Astrocyte of the cerebellum (primary cell): ENCODE data around the gene OR2D2.
"Not testable (repeated sequence)": the region's sequence is repeated elsewhere in the genome, so short reads cannot be mapped to it uniquely, and the experiment has no call there.

Source experiments
- DNase-seq: peaks from one replicate; pipeline ENCODE4 v3.0.0-alpha.2; 2011; ENCODE audit warnings: low read depth
- H3K4me3 ChIP-seq: 2 replicates; pipeline ENCODE4 v1.5.1; 2011; ENCODE audit warnings: mild to moderate bottlenecking, low read depth, low read length, moderate library complexity
- in situ Hi-C: cut with HindIII; loops from 2 replicates; pipeline ENCODE4 v1.10.0; 2017; ENCODE audit warnings: low sequenced_read_pairs
- TF ChIP-seq, protein P1 (sequence below): IDR thresholded peaks from 2 replicates; pipeline ENCODE4 v1.5.1; 2012; ENCODE audit warnings: low read length, low read depth, moderate library complexity, mild to moderate bottlenecking; ENCODE audit errors: missing control alignments

Gene OR2D2

DNA sequence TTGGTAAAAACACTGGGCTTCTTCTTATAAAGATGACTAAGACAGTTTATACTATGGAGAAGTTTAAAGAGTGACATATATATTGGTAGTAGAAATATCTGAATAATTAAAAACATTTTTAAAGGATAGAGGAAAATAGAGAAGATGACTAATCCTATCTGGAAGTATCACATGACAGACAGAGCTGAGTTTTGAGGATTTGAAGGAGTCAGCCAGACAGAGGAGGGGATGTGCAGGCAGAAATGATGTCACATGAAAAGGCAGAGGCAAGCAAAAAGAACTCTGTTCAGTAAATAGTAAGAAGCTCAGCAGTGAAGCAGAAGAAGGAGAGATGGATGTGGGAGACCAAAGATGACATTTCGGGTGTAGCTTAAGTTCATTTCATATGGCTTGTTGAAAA lies 27.9 kb downstream of the OR2D2 start:
- in situ Hi-C loops, result no loop called here
- TF ChIP-seq, protein P1, sequence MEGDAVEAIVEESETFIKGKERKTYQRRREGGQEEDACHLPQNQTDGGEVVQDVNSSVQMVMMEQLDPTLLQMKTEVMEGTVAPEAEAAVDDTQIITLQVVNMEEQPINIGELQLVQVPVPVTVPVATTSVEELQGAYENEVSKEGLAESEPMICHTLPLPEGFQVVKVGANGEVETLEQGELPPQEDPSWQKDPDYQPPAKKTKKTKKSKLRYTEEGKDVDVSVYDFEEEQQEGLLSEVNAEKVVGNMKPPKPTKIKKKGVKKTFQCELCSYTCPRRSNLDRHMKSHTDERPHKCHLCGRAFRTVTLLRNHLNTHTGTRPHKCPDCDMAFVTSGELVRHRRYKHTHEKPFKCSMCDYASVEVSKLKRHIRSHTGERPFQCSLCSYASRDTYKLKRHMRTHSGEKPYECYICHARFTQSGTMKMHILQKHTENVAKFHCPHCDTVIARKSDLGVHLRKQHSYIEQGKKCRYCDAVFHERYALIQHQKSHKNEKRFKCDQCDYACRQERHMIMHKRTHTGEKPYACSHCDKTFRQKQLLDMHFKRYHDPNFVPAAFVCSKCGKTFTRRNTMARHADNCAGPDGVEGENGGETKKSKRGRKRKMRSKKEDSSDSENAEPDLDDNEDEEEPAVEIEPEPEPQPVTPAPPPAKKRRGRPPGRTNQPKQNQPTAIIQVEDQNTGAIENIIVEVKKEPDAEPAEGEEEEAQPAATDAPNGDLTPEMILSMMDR, result no peak
- no peak for DNase-seq
- H3K4me3 ChIP-seq, result no peak overlapping the region

DNA sequence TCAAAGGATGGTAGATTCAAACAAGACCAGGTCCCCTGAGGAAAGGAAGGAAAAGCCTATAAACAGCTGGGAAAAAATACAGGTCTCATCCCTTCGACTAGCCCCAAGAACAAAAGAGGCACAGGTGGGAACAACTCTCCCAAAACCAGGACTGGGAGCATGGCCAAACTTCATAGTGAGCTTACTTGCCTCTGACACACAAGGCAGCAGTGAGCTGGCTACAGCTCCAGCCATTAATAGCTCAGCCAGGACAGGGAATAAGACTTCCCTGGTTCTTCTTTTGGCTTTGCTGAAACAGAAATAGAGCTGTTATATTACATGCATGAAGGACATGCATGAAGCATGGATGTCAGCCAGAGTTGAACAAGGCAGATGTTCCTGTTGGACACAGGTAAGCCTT lies 29.3 kb downstream of the OR2D2 start, which contains the start of gene OR10A2:
TSS of gene OR10A2 (plus strand) at position 97 of the 400 bp plus-strand sequence. CDS start 6,698 bp downstream, outside the sequence.
- in situ Hi-C loops, result no loop called here

DNA sequence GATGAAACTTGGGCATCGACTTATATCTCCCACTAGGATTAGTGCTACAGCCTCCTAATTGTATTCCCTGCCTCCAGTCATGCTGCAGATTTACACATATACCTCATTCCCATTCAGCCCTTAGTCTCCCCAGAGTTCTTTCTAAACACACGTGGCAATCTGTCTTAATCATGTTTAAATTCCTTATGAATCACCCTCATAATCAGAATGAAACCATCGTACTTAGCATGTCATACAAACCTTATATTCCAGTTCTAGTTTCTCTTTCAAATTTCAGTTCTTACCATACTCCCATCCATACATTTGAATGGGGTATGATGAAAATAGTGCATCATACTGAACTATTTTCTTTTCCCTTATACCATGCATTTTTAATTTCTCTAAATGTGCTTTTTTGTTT lies 35.4 kb downstream of the OR2D2 start:
- TF ChIP-seq, protein P1, result no peak
- in situ Hi-C loops, result no loop called here
- DNase-seq, result no peak
- H3K4me3 ChIP-seq, result no peak overlapping the region

More for the DNA sequence above, 29.3 kb downstream of the OR2D2 start, which contains the start of gene OR10A2:
- TF ChIP-seq, protein P1, result no peak
- peak; percentile 2 for DNase-seq
- no peak within 1 kb of the TSS for H3K4me3 ChIP-seq

DNA sequence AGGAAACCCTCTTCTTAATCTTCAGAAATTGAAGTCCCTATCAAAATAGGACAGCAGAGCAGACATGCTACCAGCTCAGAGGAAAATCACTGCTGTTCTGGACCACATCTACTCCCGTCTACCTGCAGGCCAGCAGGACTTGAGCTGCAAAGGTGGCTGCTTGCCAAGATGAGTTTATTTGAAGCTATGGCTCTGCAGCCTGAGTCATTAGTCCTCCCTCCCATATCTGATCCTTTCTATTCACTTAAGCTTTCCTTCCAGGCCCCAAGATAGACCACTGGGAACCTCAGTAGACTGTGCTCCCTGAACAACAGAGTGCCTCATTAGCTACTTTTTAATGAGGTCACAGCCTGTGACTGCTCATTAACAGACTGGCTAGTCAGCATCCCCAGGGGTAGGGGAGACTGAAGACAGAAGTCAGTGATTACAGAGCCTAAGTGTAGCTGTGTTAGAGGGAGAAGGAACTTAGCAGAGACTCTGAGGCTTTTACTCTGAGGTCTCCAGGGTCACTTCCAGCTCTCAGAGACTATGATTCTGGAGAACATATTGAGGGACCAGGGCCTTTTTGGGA lies 36.2 kb downstream of the OR2D2 start:
- no peak for DNase-seq

DNA sequence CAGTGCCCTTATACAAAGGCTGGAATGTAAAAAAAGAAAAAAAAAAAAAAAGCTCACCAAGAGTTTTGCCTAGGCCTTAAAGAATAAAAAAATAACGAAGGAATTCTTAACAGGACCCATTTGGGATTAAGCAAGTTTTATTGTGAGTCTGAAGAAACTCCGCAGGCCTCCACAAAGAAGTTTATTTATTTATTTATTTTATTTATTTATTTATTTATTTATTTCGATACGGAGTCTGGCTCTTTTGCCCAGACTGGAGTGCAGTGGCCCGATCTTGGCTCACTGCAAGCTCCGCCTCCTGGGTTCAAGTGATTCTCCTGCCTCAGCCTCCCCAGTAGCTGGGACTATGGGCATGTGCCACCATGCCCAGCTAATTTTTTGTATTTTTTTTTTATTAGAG lies 37.5 kb downstream of the OR2D2 start:
- DNase-seq, in situ Hi-C loops, H3K4me3 ChIP-seq: not testable (repeated sequence)

More for the DNA sequence above, 36.2 kb downstream of the OR2D2 start:
- TF ChIP-seq, protein P1, result no peak
- H3K4me3 ChIP-seq, result no peak overlapping the region
- in situ Hi-C loops, result no loop called here

DNA sequence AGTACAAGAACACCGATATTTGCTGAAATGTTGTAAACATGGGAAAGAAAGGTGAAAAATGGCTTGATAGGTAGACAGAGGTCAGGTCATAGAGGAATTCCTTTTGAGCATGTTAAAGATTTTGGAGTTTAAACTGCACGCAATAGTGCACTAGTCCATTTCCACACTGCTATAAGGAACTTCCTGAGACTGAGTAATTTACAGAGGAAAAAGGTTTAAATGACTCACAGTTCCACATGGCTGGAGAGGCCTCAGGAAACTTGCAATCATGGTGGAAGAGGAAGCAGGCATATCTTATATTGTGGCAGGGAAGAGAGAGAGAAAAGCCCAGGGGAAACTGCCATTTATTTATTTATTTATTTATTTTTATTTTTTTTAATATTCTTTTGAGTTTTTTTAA lies 41.8 kb downstream of the OR2D2 start:
- in situ Hi-C loops, result no loop called here
- TF ChIP-seq, protein P1, result no peak
- no peak overlapping the region for H3K4me3 ChIP-seq

DNA sequence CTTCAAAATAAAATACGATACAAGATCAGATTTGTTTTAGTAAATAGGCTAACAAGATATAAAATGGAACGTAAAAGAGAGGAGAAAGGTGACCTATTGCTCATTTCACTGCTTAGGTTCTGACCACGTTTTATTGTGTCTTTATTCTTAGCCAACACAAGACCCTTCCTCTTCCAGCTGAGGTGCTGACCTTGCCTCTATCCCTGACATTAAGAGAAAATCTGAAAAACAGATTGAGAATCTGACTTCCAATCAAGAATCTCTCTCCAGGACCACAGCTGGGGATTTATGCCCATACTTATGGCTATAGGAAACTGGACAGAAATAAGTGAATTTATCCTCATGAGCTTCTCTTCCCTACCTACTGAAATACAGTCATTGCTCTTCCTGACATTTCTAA lies 46.9 kb downstream of the OR2D2 start, which contains the start of gene OR10A5:
TSS of gene OR10A5 (plus strand) at position 301 of the 400 bp plus-strand sequence. CDS start at position 301, 0 bp downstream.
- no peak within 1 kb of the TSS for H3K4me3 ChIP-seq
- TF ChIP-seq, protein P1, result no peak
- no peak for DNase-seq
- in situ Hi-C loops, result no loop called here

More for the DNA sequence above, 41.8 kb downstream of the OR2D2 start:
- DNase-seq, result no peak
